Mammary epithelial cell (primary cell): Measurements from ENCODE around the gene PRKG2.

ENCODE experiments used
- EZH2 ChIP-seq: IDR thresholded peaks from 2 replicates; pipeline ENCODE4 v1.6.1; 2012; ENCODE audit warnings: low read length, inconsistent platforms, borderline replicate concordance
- TF ChIP-seq, protein P1 (sequence below), 2 donors: IDR thresholded peaks in 1 of 2; conservative IDR thresholded peaks in 1 of 2; 2 replicates each; pipeline ENCODE4 v1.5.1; 2011 to 2012; ENCODE audit warnings: inconsistent platforms in 2 of 2, low read length in 2 of 2, mild to moderate bottlenecking in 2 of 2, control low read depth in 1 of 2, low read depth in 1 of 2; ENCODE audit not compliant: insufficient read depth in 1 of 2; ENCODE audit errors: extremely low read depth in 1 of 2

GRCh38 chr4:81164126-81164525 is 50.9 kb downstream of the PRKG2 start:
- TF ChIP-seq, protein P1, sequence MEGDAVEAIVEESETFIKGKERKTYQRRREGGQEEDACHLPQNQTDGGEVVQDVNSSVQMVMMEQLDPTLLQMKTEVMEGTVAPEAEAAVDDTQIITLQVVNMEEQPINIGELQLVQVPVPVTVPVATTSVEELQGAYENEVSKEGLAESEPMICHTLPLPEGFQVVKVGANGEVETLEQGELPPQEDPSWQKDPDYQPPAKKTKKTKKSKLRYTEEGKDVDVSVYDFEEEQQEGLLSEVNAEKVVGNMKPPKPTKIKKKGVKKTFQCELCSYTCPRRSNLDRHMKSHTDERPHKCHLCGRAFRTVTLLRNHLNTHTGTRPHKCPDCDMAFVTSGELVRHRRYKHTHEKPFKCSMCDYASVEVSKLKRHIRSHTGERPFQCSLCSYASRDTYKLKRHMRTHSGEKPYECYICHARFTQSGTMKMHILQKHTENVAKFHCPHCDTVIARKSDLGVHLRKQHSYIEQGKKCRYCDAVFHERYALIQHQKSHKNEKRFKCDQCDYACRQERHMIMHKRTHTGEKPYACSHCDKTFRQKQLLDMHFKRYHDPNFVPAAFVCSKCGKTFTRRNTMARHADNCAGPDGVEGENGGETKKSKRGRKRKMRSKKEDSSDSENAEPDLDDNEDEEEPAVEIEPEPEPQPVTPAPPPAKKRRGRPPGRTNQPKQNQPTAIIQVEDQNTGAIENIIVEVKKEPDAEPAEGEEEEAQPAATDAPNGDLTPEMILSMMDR (conservative IDR thresholded peaks at IDR 0.05 in 1 of 2, IDR thresholded peaks at IDR 0.05 in 1 of 2; ENCODE audit: extremely low read depth in 1 of 2, insufficient read depth in 1 of 2, low read depth in 1 of 2, low read length in 2 of 2) = no peak
- no peak for TF ChIP-seq EZH2
